ENCODE measurements around the gene SGK1.

Gene SGK1

GRCh38 chr6:134229520-134229919 is 88.4 kb downstream of the SGK1 start:
- Histone ChIP-seq H3K9ac (ENCODE audit: low read length) (no peak overlapping the region), H2AFZ (ENCODE audit: low read length) (no peak overlapping the region), H4K20me1 (ENCODE audit: insufficient read depth, low read length) (no peaks in the 10 kb centered on the region), H3K27me3 (ENCODE audit: insufficient read depth, low read length) (no peaks in the 10 kb centered on the region), H3K4me2 (ENCODE audit: low read length) (no peak overlapping the region), H3F3A (ENCODE audit: insufficient read depth, low read length) (no peaks in the 10 kb centered on the region), H3K9me2 (ENCODE audit: low read depth, low read length) (no peaks in the 10 kb centered on the region), H3K36me3 (ENCODE audit: insufficient read depth, low read length) (no peaks in the 10 kb centered on the region), H3K9me3 (ENCODE audit: low read length) (no peaks in the 10 kb centered on the region), H3K4me1 (ENCODE audit: insufficient read depth, low read length, severe bottlenecking) (no peaks in the 10 kb centered on the region), H3K4me3 (ENCODE audit: low read depth, low read length, poor library complexity, severe bottlenecking) (no peak overlapping the region), H3K79me2 (ENCODE audit: insufficient read depth, low read length) (no peaks in the 10 kb centered on the region), H3K27ac (ENCODE audit: low read depth, low read length, poor library complexity, severe bottlenecking) (no peak overlapping the region)
- TF ChIP-seq EZH2 (IDR thresholded peaks at IDR 0.05; ENCODE audit: borderline replicate concordance, low read length) (no peak), CTCF (IDR thresholded peaks at IDR 0.05; ENCODE audit: low read length) (no peak)

- no peak overlapping the region for H3K27ac ChIP-seq (ENCODE audit: low read depth, low read length, poor library complexity, severe bottlenecking)
- H3F3A ChIP-seq (ENCODE audit: insufficient read depth, low read length): no peaks in the 10 kb centered on the region
- H2AFZ ChIP-seq (ENCODE audit: low read length): no peak overlapping the region
- no peaks in the 10 kb centered on the region for H4K20me1 ChIP-seq (ENCODE audit: insufficient read depth, low read length)
- H3K4me2 ChIP-seq (ENCODE audit: low read length): no peak overlapping the region
- H3K9me3 ChIP-seq (ENCODE audit: low read length): no peaks in the 10 kb centered on the region
- H3K27me3 ChIP-seq (ENCODE audit: insufficient read depth, low read length): no peaks in the 10 kb centered on the region
- no peaks in the 10 kb centered on the region for H3K36me3 ChIP-seq (ENCODE audit: insufficient read depth, low read length)
- H3K9me2 ChIP-seq (ENCODE audit: low read depth, low read length): no peaks in the 10 kb centered on the region
- H3K79me2 ChIP-seq (ENCODE audit: insufficient read depth, low read length): no peaks in the 10 kb centered on the region
- no peak overlapping the region for H3K9ac ChIP-seq (ENCODE audit: low read length)
- no peaks in the 10 kb centered on the region for H3K4me1 ChIP-seq (ENCODE audit: insufficient read depth, low read length, severe bottlenecking)
- H3K4me3 ChIP-seq (ENCODE audit: low read depth, low read length, poor library complexity, severe bottlenecking): no peak overlapping the region
- TF ChIP-seq EZH2 (IDR thresholded peaks at IDR 0.05; ENCODE audit: borderline replicate concordance, low read length) (no peak), CTCF (IDR thresholded peaks at IDR 0.05; ENCODE audit: low read length) (no peak)
These were observed 94.0 kb downstream of the SGK1 start for GRCh38 chr6:134223796-134224420.

GRCh38 chr6:134221250-134221649 is 96.7 kb downstream of the SGK1 start:
- Histone ChIP-seq H3K9me3 (ENCODE audit: low read length) (no peaks in the 10 kb centered on the region), H3K9ac (ENCODE audit: low read length) (no peak overlapping the region), H4K20me1 (ENCODE audit: insufficient read depth, low read length) (no peaks in the 10 kb centered on the region), H2AFZ (ENCODE audit: low read length) (no peak overlapping the region), H3K4me1 (ENCODE audit: insufficient read depth, low read length, severe bottlenecking) (no peaks in the 10 kb centered on the region), H3K9me2 (ENCODE audit: low read depth, low read length) (no peaks in the 10 kb centered on the region), H3K79me2 (ENCODE audit: insufficient read depth, low read length) (no peaks in the 10 kb centered on the region), H3K27me3 (ENCODE audit: insufficient read depth, low read length) (no peaks in the 10 kb centered on the region), H3K4me3 (ENCODE audit: low read depth, low read length, poor library complexity, severe bottlenecking) (no peak overlapping the region), H3F3A (ENCODE audit: insufficient read depth, low read length) (no peaks in the 10 kb centered on the region), H3K36me3 (ENCODE audit: insufficient read depth, low read length) (no peaks in the 10 kb centered on the region), H3K27ac (ENCODE audit: low read depth, low read length, poor library complexity, severe bottlenecking) (no peak overlapping the region), H3K4me2 (ENCODE audit: low read length) (no peak overlapping the region)
- TF ChIP-seq EZH2 (IDR thresholded peaks at IDR 0.05; ENCODE audit: borderline replicate concordance, low read length) (no peak), CTCF (IDR thresholded peaks at IDR 0.05; ENCODE audit: low read length) (no peak)
